HCT116 (cell line): Measurements from ENCODE around the gene TMC8. TPM values are rescaled to one million over a fixed set of nuclear protein-coding genes. Genes with fewer than 3 reads are reported as not detected.

Experiments
- ATAC-seq: fragments of 200-7000 bp; cut with Tn5 transposase; 2 replicates; pipeline ENCODE4 v1.9.1; 2020; ENCODE audit warnings: mild to moderate bottlenecking, moderate library complexity
- BruUV-seq: library from RNA; stranded (reverse); fragments of 400-500 nt; replicated peaks from 2 replicates; lab custom pipeline; 2021; lab: Mats Ljungman, UMichigan
- CTCF ChIA-PET: fragments of 300-600 bp; sonication (Branson Sonifier 250); formaldehyde crosslinking; loops from one replicate; lab custom pipeline; 2021; ENCODE audit warnings: antibody characterized with exemption; lab: Charles Lee
- POLR2A ChIA-PET: fragments of 300-600, 350-600 bp; sonication (Branson Sonifier 250); formaldehyde crosslinking; loops from one replicate; lab custom pipeline; 2021; ENCODE audit warnings: antibody characterized with exemption; lab: Charles Lee
- RAD21 ChIA-PET, 2 experiments: fragments of 300-600 bp; sonication (Branson Sonifier 250); formaldehyde crosslinking; loops; one replicate each; lab custom pipeline; 2023; ENCODE audit warnings: low total read pairs in 2 of 2; ENCODE audit not compliant: uncharacterized antibody in 2 of 2, unreplicated experiment in 2 of 2, low non-redundant PET in 1 of 2; lab: Charles Lee
- DNase-seq: peaks from one replicate; pipeline ENCODE4 v3.0.0-alpha.2; 2010; ENCODE audit warnings: low read depth, low spot score
- H2AFZ ChIP-seq: fragments of 200-600 bp; shearing (Covaris generic), sonication (generic); 2 replicates; pipeline ENCODE4 v1.6.1; 2017; ENCODE audit warnings: low read depth, mixed run types, mixed read lengths, antibody characterized with exemption, low read length; ENCODE audit not compliant: poor library complexity, severe bottlenecking
- H3K27ac ChIP-seq: 2 replicates; pipeline ENCODE4 v1.5.1; 2012; ENCODE audit warnings: low read depth, low read length
- H3K27me3 ChIP-seq: fragments of 200-600 bp; sonication (generic); 2 replicates; pipeline ENCODE4 v1.6.1; 2016; ENCODE audit warnings: mixed run types, low read length, mixed read lengths; ENCODE audit not compliant: insufficient read depth
- H3K36me3 ChIP-seq, 2 experiments: fragments of 200-500 bp in 1 of 2; fragments of 200-600 bp in 1 of 2; sonication (Bioruptor generic) in 1 of 2; sonication (generic) in 1 of 2; 2 replicates each; pipeline versions ENCODE4 v1.5.1 to v1.6.1; 2014 to 2016; ENCODE audit warnings: low read length in 2 of 2, inconsistent platforms in 1 of 2, mixed read lengths in 1 of 2, mixed run types in 1 of 2; ENCODE audit not compliant: insufficient read depth in 2 of 2, control insufficient read depth in 1 of 2
- H3K4me1 ChIP-seq, 2 experiments: fragments of 200-600 bp in 1 of 2; sonication (generic) in 1 of 2; 2 replicates each; pipeline versions ENCODE4 v1.5.1 to v1.6.1; 2012 to 2017; ENCODE audit warnings: low read length in 2 of 2, inconsistent platforms in 1 of 2, mild to moderate bottlenecking in 1 of 2, mixed read lengths in 1 of 2, mixed run types in 1 of 2, moderate library complexity in 1 of 2; ENCODE audit not compliant: insufficient read depth in 2 of 2, control insufficient read depth in 1 of 2
- H3K4me2 ChIP-seq: fragments of 200-600 bp; sonication (generic); 2 replicates; pipeline ENCODE4 v1.6.1; 2017; ENCODE audit warnings: mixed run types, low read length, mixed read lengths
- H3K4me3 ChIP-seq, 2 experiments: fragments of 200-600 bp in 1 of 2; sonication (generic) in 1 of 2; replicated peaks in 1 of 2; 2 replicates each; pipeline ENCODE4 v1.5.1; 2011 to 2016; ENCODE audit warnings: low read length in 2 of 2, control low read depth in 1 of 2, low read depth in 1 of 2, mild to moderate bottlenecking in 1 of 2, mixed read lengths in 1 of 2, mixed run types in 1 of 2
- H3K79me2 ChIP-seq: fragments of 200-600 bp; sonication (generic); 2 replicates; pipeline ENCODE4 v1.6.1; 2017; ENCODE audit warnings: mild to moderate bottlenecking, mixed run types, low read length, moderate library complexity, mixed read lengths; ENCODE audit not compliant: insufficient read depth
- H3K9ac ChIP-seq: fragments of 200-600 bp; sonication (generic); 2 replicates; pipeline ENCODE4 v1.6.1; 2016; ENCODE audit warnings: low read length, mixed read lengths
- H3K9me2 ChIP-seq: fragments of 200-600 bp; sonication (generic), shearing (Covaris generic); 2 replicates; pipeline ENCODE4 v1.6.1; 2017; ENCODE audit warnings: mixed run types, mild to moderate bottlenecking, moderate library complexity; ENCODE audit not compliant: insufficient read depth
- H3K9me3 ChIP-seq, 2 experiments: fragments of 200-500 bp in 1 of 2; fragments of 200-600 bp in 1 of 2; sonication (Bioruptor generic) in 1 of 2; sonication (generic) in 1 of 2; 2 replicates each; pipeline ENCODE4 v1.6.1; 2014 to 2017; ENCODE audit warnings: low read length in 2 of 2, mixed read lengths in 2 of 2, inconsistent platforms in 1 of 2, low read depth in 1 of 2, mild to moderate bottlenecking in 1 of 2, mixed run types in 1 of 2, moderate library complexity in 1 of 2; ENCODE audit not compliant: control insufficient read depth in 1 of 2, insufficient read depth in 1 of 2
- H4K20me1 ChIP-seq: fragments of 200-600 bp; sonication (generic), shearing (Covaris generic); 2 replicates; pipeline ENCODE4 v1.6.1; 2017; ENCODE audit warnings: mixed run types, mild to moderate bottlenecking, moderate library complexity; ENCODE audit not compliant: insufficient read depth
- CBX3 ChIP-seq: IDR thresholded peaks from 2 replicates; pipeline ENCODE4 v1.6.1; 2012; ENCODE audit warnings: low read depth
- ELF1 ChIP-seq: IDR thresholded peaks from 2 replicates; pipeline ENCODE4 v1.6.1; 2012; ENCODE audit warnings: low read depth, borderline replicate concordance
- POLR2AphosphoS5 ChIP-seq: IDR thresholded peaks from 2 replicates; pipeline ENCODE4 v1.6.1; 2011; ENCODE audit warnings: mild to moderate bottlenecking, low read depth, low read length, moderate library complexity
- ZBTB33 ChIP-seq: IDR thresholded peaks from 2 replicates; pipeline ENCODE4 v1.6.1; 2011; ENCODE audit warnings: mild to moderate bottlenecking, low read length, moderate library complexity; ENCODE audit not compliant: insufficient replicate concordance; ENCODE audit errors: extremely low read depth
- intact Hi-C: fragments of 100-400 bp; cut with micrococcal nuclease; formaldehyde crosslinking; loops from 2 replicates; pipeline ENCODE4 v1.10.0; 2022
- total RNA-seq: library from RNA; stranded (reverse); gene quantifications from one replicate; pipeline ENCODE4 v1.2.1, GENCODE V29; 2021; ENCODE audit not compliant: unreplicated experiment
- TF ChIP-seq, protein P1 (sequence below), 3 experiments: fragments of 200-600 bp in 1 of 3; sonication (generic) in 1 of 3; IDR thresholded peaks in 2 of 3; conservative IDR thresholded peaks in 1 of 3; 2 replicates each; pipeline ENCODE4 v1.5.1; 2012 to 2017; ENCODE audit warnings: low read depth in 2 of 3, low read length in 2 of 3, antibody characterized with exemption in 1 of 3, borderline replicate concordance in 1 of 3, control low read depth in 1 of 3, mild to moderate bottlenecking in 1 of 3, mixed read lengths in 1 of 3, mixed run types in 1 of 3, moderate library complexity in 1 of 3; ENCODE audit not compliant: insufficient read depth in 1 of 3

Gene TMC8
- total RNA-seq, 1 experiment from 2014 or later, result 7.8 TPM

DNA sequence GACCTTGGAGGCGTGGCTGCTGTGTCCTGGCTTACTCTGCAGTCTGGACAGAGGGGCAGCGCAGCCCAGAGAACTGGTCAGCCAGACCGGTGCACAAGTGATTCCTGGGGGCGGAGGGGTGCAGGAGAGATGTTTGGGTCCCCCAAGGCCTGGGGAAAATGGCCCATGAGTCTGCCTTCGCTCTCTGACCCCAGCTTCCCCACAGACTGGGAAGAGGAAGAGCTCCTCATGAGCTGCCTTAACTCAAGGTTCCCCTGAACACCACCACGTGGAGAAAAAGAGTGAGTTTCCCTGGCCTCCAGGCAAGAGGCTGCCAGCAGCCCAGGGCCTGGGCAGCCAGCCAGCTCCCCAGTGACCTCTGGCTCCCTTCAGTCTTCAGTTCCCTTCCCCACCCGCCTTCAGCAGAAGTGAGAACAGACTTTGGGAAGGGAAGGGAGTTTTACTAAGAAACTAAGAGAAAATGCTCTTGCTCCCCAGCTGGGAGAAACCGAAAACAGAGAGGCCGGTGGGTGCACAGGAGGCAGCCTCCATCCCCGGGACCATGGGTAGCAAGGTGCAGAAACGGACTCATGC lies 13.7 kb downstream of the TMC8 start:
- RAD21 ChIA-PET, result interaction anchor here in 1 of 2 experiments (0.6 kb wide), 1 partner anchor 24 kb away, joined by 6 read pairs; no protein-coding TSS in a partner anchor
- H3K9ac ChIP-seq, result peak overlapping the region; percentile 31
- CTCF ChIA-PET, result interaction anchor here (0.7 to 1.8 kb wide), 6 partner anchors 9 to 107 kb away, joined by 3 to 6 read pairs (median 4); partner anchors contain the start of genes AFMID and TK1
- no peaks in the 10 kb centered on the region for H3K36me3 ChIP-seq
- DNase-seq (no peak), ATAC-seq (no peak)
- H3K9me2 ChIP-seq, result no peaks in the 10 kb centered on the region
- TF ChIP-seq ZBTB33 (no peak), POLR2AphosphoS5 (no peak), CBX3 (no peak), ELF1 (no peak)
- TF ChIP-seq, protein P1, sequence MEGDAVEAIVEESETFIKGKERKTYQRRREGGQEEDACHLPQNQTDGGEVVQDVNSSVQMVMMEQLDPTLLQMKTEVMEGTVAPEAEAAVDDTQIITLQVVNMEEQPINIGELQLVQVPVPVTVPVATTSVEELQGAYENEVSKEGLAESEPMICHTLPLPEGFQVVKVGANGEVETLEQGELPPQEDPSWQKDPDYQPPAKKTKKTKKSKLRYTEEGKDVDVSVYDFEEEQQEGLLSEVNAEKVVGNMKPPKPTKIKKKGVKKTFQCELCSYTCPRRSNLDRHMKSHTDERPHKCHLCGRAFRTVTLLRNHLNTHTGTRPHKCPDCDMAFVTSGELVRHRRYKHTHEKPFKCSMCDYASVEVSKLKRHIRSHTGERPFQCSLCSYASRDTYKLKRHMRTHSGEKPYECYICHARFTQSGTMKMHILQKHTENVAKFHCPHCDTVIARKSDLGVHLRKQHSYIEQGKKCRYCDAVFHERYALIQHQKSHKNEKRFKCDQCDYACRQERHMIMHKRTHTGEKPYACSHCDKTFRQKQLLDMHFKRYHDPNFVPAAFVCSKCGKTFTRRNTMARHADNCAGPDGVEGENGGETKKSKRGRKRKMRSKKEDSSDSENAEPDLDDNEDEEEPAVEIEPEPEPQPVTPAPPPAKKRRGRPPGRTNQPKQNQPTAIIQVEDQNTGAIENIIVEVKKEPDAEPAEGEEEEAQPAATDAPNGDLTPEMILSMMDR (IDR thresholded peaks at IDR 0.05 in 2 of 3, conservative IDR thresholded peaks at IDR 0.05 in 1 of 3; ENCODE audit: borderline replicate concordance in 1 of 3, insufficient read depth in 1 of 3, low read depth in 2 of 3, low read length in 2 of 3), result no peak
- H3K9me3 ChIP-seq, result no peaks in the 10 kb centered on the region
- H3K4me2 ChIP-seq, result peak overlapping the region; percentile 58
- H3K4me3 ChIP-seq, result no peak overlapping the region
- no peaks in the 10 kb centered on the region for H3K79me2 ChIP-seq
- H4K20me1 ChIP-seq, result no peaks in the 10 kb centered on the region
- BruUV-seq, result no TSS peak
- peaks cover 46 to 66% of the 10 kb centered on the region in 2 experiments for H3K4me1 ChIP-seq
- POLR2A ChIA-PET, result interaction anchor here (0.8 to 1.8 kb wide), 2 partner anchors 25 to 43 kb away, joined by 3 to 9 read pairs; partner anchors contain the start of genes AFMID and TK1
- H2AFZ ChIP-seq, result no peak overlapping the region
- H3K27me3 ChIP-seq, result no peaks in the 10 kb centered on the region
- intact Hi-C loops, result no loop called here
- H3K27ac ChIP-seq, result no peak overlapping the region; the same call in 1 of the 2 replicates
